H1 (cell line): ENCODE data around the gene DNAJC24. TPM values are rescaled to one million over a fixed set of nuclear protein-coding genes. Genes with fewer than 3 reads are reported as not detected.

ENCODE experiments used
- CTCF ChIA-PET: fragments of 300-600 bp; sonication (Branson Sonifier 250); formaldehyde crosslinking; loops from one replicate; lab custom pipeline; 2021; ENCODE audit not compliant: partially characterized antibody; lab: Charles Lee
- POLR2A ChIA-PET: fragments of 300-600 bp; sonication (Branson Sonifier 250); formaldehyde crosslinking; loops from one replicate; lab custom pipeline; 2021; ENCODE audit warnings: inconsistent platforms; ENCODE audit not compliant: partially characterized antibody; lab: Charles Lee
- DNase-seq, 2 experiments: peaks; one replicate each; pipeline versions ENCODE4 v3.0.0 to v3.0.0-alpha.2; 2010 to 2022; ENCODE audit warnings: low spot score in 2 of 2, low read depth in 1 of 2, mixed read lengths in 1 of 2
- FAIRE-seq: peaks from 2 replicates; lab custom pipeline; 2011; peaks lifted over from hg19 to GRCh38; lab: Jason Lieb, UNC
- H2AFZ ChIP-seq: 2 replicates; pipeline ENCODE4 v1.8.1; 2012; ENCODE audit warnings: low read length, inconsistent platforms
- H2AK5ac ChIP-seq: 2 replicates; pipeline ENCODE4 v1.6.1; 2013; ENCODE audit warnings: low read depth, low read length
- H2BK120ac ChIP-seq: replicated peaks from 2 replicates; pipeline ENCODE3; 2013; ENCODE audit warnings: low read depth, low read length, inconsistent platforms
- H2BK12ac ChIP-seq: 2 replicates; pipeline ENCODE4 v1.6.1; 2013; ENCODE audit warnings: low read depth, low read length
- H2BK15ac ChIP-seq: 2 replicates; pipeline ENCODE4 v1.6.1; 2013; ENCODE audit warnings: low read length
- H2BK20ac ChIP-seq: 2 replicates; pipeline ENCODE4 v1.6.1; 2013; ENCODE audit warnings: low read length
- H2BK5ac ChIP-seq: 2 replicates; pipeline ENCODE4 v1.6.1; 2013; ENCODE audit warnings: low read depth, low read length
- H3K14ac ChIP-seq: 2 replicates; pipeline ENCODE4 v1.6.1; 2013; ENCODE audit warnings: inconsistent platforms; ENCODE audit not compliant: insufficient read length
- H3K18ac ChIP-seq: 2 replicates; pipeline ENCODE4 v1.6.1; 2013; ENCODE audit warnings: low read length; ENCODE audit errors: extremely low read depth
- H3K23ac ChIP-seq: 2 replicates; pipeline ENCODE4 v1.6.1; 2013; ENCODE audit warnings: inconsistent platforms; ENCODE audit not compliant: insufficient read length
- H3K23me2 ChIP-seq: 2 replicates; pipeline ENCODE4 v1.6.1; 2013; ENCODE audit warnings: low read depth, low read length
- H3K27ac ChIP-seq: 2 replicates; pipeline ENCODE4 v1.6.1; 2011; ENCODE audit warnings: low read depth, low read length, inconsistent platforms
- H3K27me3 ChIP-seq, 4 experiments: replicated peaks in 1 of 4; 1 replicate in 1 of 4; 2 replicates in 3 of 4; pipeline versions ENCODE4 v1.6.1 to v1.8.1; 2011 to 2013; ENCODE audit warnings: low read length in 3 of 4, mild to moderate bottlenecking in 3 of 4, inconsistent platforms in 2 of 4, mixed read lengths in 2 of 4, moderate library complexity in 1 of 4; ENCODE audit not compliant: control insufficient read depth in 3 of 4, insufficient read depth in 3 of 4; ENCODE audit errors: extremely low read depth in 1 of 4
- H3K36me3 ChIP-seq, 4 experiments: 2 replicates each; pipeline versions ENCODE4 v1.6.1 to v1.8.1; 2011 to 2013; ENCODE audit warnings: mild to moderate bottlenecking in 4 of 4, low read length in 3 of 4, moderate library complexity in 2 of 4, control low read depth in 1 of 4, inconsistent platforms in 1 of 4; ENCODE audit not compliant: insufficient read depth in 4 of 4, control insufficient read depth in 2 of 4
- H3K4ac ChIP-seq: replicated peaks from 2 replicates; pipeline ENCODE3; 2013; ENCODE audit warnings: low read length, low read depth, mixed read lengths, inconsistent platforms; ENCODE audit not compliant: insufficient read length
- H3K4me1 ChIP-seq, 4 experiments: replicated peaks in 1 of 4; 1 replicate in 1 of 4; 2 replicates in 3 of 4; pipeline versions ENCODE4 v1.6.1 to v1.8.1; 2011 to 2013; ENCODE audit warnings: low read length in 3 of 4, inconsistent platforms in 2 of 4, mixed read lengths in 1 of 4; ENCODE audit not compliant: insufficient read depth in 4 of 4, control insufficient read depth in 3 of 4
- H3K4me2 ChIP-seq, 2 experiments: 2 replicates each; pipeline versions ENCODE4 v1.6.1 to v1.8.1; 2011 to 2013; ENCODE audit warnings: low read depth in 2 of 2, low read length in 2 of 2, control low read depth in 1 of 2, inconsistent platforms in 1 of 2, mild to moderate bottlenecking in 1 of 2; ENCODE audit not compliant: insufficient read depth in 1 of 2
- H3K4me3 ChIP-seq, 4 experiments: fragments of 200-600, 300-600 bp in 1 of 4; sonication (generic), shearing (Covaris generic), sonication (Bioruptor Twin) in 1 of 4; 2 replicates each; pipeline versions ENCODE4 v1.5.1 to v1.8.1; 2011 to 2016; ENCODE audit warnings: low read length in 4 of 4, low read depth in 3 of 4, control low read depth in 2 of 4, inconsistent platforms in 2 of 4, mild to moderate bottlenecking in 2 of 4, mixed read lengths in 1 of 4, moderate library complexity in 1 of 4; ENCODE audit not compliant: insufficient read depth in 2 of 4; ENCODE audit errors: extremely low read depth in 1 of 4
- H3K56ac ChIP-seq: replicated peaks from 2 replicates; pipeline ENCODE3; 2013; ENCODE audit warnings: low read depth, mild to moderate bottlenecking, mixed read lengths, low read length, inconsistent platforms; ENCODE audit not compliant: insufficient read length
- H3K79me1 ChIP-seq: 2 replicates; pipeline ENCODE4 v1.6.1; 2013; ENCODE audit warnings: low read depth, low read length, control low read depth
- H3K79me2 ChIP-seq, 2 experiments: 2 replicates each; pipeline versions ENCODE4 v1.6.1 to v1.8.1; 2012 to 2013; ENCODE audit warnings: low read length in 2 of 2, mild to moderate bottlenecking in 2 of 2, inconsistent platforms in 1 of 2; ENCODE audit not compliant: insufficient read depth in 2 of 2, control insufficient read depth in 1 of 2
- H3K9ac ChIP-seq, 4 experiments: replicated peaks in 1 of 4; 1 replicate in 1 of 4; 2 replicates in 3 of 4; pipeline versions ENCODE4 v1.6.1 to v1.8.1; 2011 to 2013; ENCODE audit warnings: low read depth in 3 of 4, low read length in 3 of 4, control low read depth in 2 of 4, mild to moderate bottlenecking in 2 of 4, moderate library complexity in 2 of 4, inconsistent platforms in 1 of 4; ENCODE audit errors: extremely low read depth in 1 of 4
- H3K9me3 ChIP-seq, 2 experiments: 2 replicates each; pipeline versions ENCODE4 v1.6.1 to v1.8.1; 2012 to 2013; ENCODE audit warnings: mild to moderate bottlenecking in 2 of 2, moderate library complexity in 2 of 2, control low read depth in 1 of 2, inconsistent platforms in 1 of 2, low read depth in 1 of 2, low read length in 1 of 2, mixed read lengths in 1 of 2; ENCODE audit not compliant: insufficient read depth in 2 of 2
- H4K20me1 ChIP-seq, 2 experiments: replicated peaks in 1 of 2; 2 replicates each; pipeline versions ENCODE3 to v1.8.1; 2011 to 2013; ENCODE audit warnings: inconsistent platforms in 2 of 2, low read length in 2 of 2, mild to moderate bottlenecking in 1 of 2; ENCODE audit not compliant: insufficient read depth in 2 of 2, control insufficient read depth in 1 of 2
- H4K5ac ChIP-seq: 2 replicates; pipeline ENCODE4 v1.6.1; 2013; ENCODE audit warnings: low read length, low read depth, mixed read lengths, inconsistent platforms; ENCODE audit not compliant: insufficient read length
- H4K8ac ChIP-seq: 2 replicates; pipeline ENCODE4 v1.8.0; 2013; ENCODE audit warnings: mild to moderate bottlenecking, moderate library complexity, low read length, inconsistent platforms; ENCODE audit not compliant: insufficient read depth; ENCODE audit errors: extremely low read depth
- H4K91ac ChIP-seq: replicated peaks from 2 replicates; pipeline ENCODE3; 2013; ENCODE audit warnings: low read length, mixed read lengths, inconsistent platforms; ENCODE audit not compliant: insufficient read length
- ASH2L ChIP-seq: fragments of 200-600, 300-600 bp; sonication (generic); IDR thresholded peaks from one replicate; pipeline ENCODE4 v1.7.1; 2017; ENCODE audit warnings: low read length
- BCL11A ChIP-seq, 2 experiments: IDR thresholded peaks; one replicate each; pipeline ENCODE4 v1.6.1; 2011; ENCODE audit warnings: low read depth in 2 of 2, low read length in 2 of 2, mild to moderate bottlenecking in 2 of 2
- CBX5 ChIP-seq: fragments of 300-800, 300-1000 bp; sonication (generic); IDR thresholded peaks from 2 replicates; pipeline ENCODE4 v1.7.1; 2016; ENCODE audit warnings: antibody characterized with exemption, low read length, low read depth
- CHD1 ChIP-seq: IDR thresholded peaks from 2 replicates; pipeline ENCODE4 v1.6.1; 2012; ENCODE audit warnings: low read depth, low read length, improper control_type of control experiment
- GABPA ChIP-seq: IDR thresholded peaks from 2 replicates; pipeline ENCODE4 v1.6.1; 2011; ENCODE audit warnings: mild to moderate bottlenecking, low read length, moderate library complexity, borderline replicate concordance; ENCODE audit not compliant: insufficient read depth
- RBBP5 ChIP-seq: IDR thresholded peaks from 2 replicates; pipeline ENCODE4 v1.7.1; 2012; ENCODE audit warnings: low read depth, mild to moderate bottlenecking, inconsistent platforms, low read length, moderate library complexity, borderline replicate concordance
- TAF7 ChIP-seq: optimal IDR thresholded peaks from 2 replicates; pipeline ENCODE3; 2011; ENCODE audit warnings: low read depth, mild to moderate bottlenecking, inconsistent platforms, low read length, moderate library complexity, borderline replicate concordance
- WGBS, 2 experiments: shearing (Covaris generic) in 1 of 2; methylation state at CpG; one replicate each; pipeline versions ENCODE4 v1.1.6 to v1.1.7; 2013 to 2015; ENCODE audit warnings: low lambda C conversion rate in 2 of 2, mixed read lengths in 2 of 2, inconsistent platforms in 1 of 2, low coverage in 1 of 2, missing lambda C conversion rate in 1 of 2; ENCODE audit not compliant: insufficient replicate concordance in 2 of 2, insufficient coverage in 1 of 2, insufficient read length in 1 of 2; ENCODE audit errors: extremely low coverage in 1 of 2, missing lambda C conversion rate in 1 of 2; 5-methylcytosine and 5-hydroxymethylcytosine counted together
- polyA plus RNA-seq, 7 experiments: library from polyadenylated mRNA; depleted of rRNA in 3 of 7; stranded (reverse) in 5 of 7; unstranded in 2 of 7; fragments of >200 nt in 5 of 7; fragments of 200-250 nt in 2 of 7; gene quantifications; 1 replicate in 5 of 7; 2 replicates in 1 of 7; 4 replicates in 1 of 7; pipeline versions ENCODE4 v1.2.1 to v1.2.3, GENCODE V29; 2011 to 2013; ENCODE audit warnings: missing spikeins in 2 of 7, mixed read lengths in 2 of 7
- total RNA-seq: library from RNA; stranded (reverse); fragmentation: NEBNext Ultra II Directional; extraction: Animal tissue kit (Norgen Biotek cat#: 25700); gene quantifications from 2 replicates; pipeline ENCODE4 v1.2.1, GENCODE V29; 2021

Gene DNAJC24
- total and polyA plus RNA-seq, 2 of the 8 experiments (the other 6 are each of a cell fraction or from before 2014, with no cell fraction given) = 7.2 to 21.1 TPM

DNA sequence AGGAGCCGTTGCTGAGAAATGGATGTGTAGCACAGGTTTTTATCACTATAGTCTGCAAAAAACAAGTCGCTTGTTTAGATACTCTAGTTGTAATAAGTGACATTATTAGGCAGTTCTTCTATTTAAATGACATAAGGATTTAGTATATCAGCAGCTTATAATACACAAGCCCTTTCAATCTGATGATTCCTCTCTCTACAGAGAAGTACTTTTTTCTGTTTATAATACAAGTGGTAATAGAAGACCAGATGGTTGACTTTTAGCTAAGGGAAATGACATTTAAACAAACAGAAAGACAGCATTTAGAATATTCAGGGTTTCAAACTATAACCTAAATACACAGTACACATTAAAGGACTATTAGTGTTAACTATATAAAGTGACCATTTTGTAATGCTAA is 79.4 kb downstream of the DNAJC24 start:
- no peak overlapping the region for H3K14ac ChIP-seq
- H2BK12ac ChIP-seq = no peak overlapping the region
- H3K23ac ChIP-seq = no peak overlapping the region
- H3K79me1 ChIP-seq = no peaks in the 10 kb centered on the region
- H3K9me3 ChIP-seq = no peaks in the 10 kb centered on the region
- H2AFZ ChIP-seq = no peak overlapping the region
- CTCF ChIA-PET = interaction anchor here (0.7 to 1.2 kb wide), 2 partner anchors 11 to 396 kb away, joined by 3 read pairs; no protein-coding TSS in a partner anchor
- no peak overlapping the region for H3K4me2 ChIP-seq
- H3K4me1 ChIP-seq = no peaks in the 10 kb centered on the region
- no peak overlapping the region for H2BK5ac ChIP-seq
- no peak overlapping the region for H3K18ac ChIP-seq
- no peak overlapping the region for H3K4ac ChIP-seq
- no peaks in the 10 kb centered on the region for H3K79me2 ChIP-seq
- H2BK15ac ChIP-seq = no peak overlapping the region
- H4K8ac ChIP-seq = no peak overlapping the region
- FAIRE-seq = no peak
- H4K5ac ChIP-seq = no peak overlapping the region
- H4K20me1 ChIP-seq = no peaks in the 10 kb centered on the region
- no peak overlapping the region for H3K27ac ChIP-seq
- no peak for DNase-seq
- no peak overlapping the region for H4K91ac ChIP-seq
- no peak for TF ChIP-seq CBX5
- TF ChIP-seq TAF7 = no peak
- TF ChIP-seq ASH2L = no peak
- TF ChIP-seq CHD1 = no peak
- TF ChIP-seq RBBP5 = no peak
- TF ChIP-seq BCL11A (IDR thresholded peaks at IDR 0.05; ENCODE audit: low read depth in 2 of 2, low read length in 2 of 2) = no peak
- no peak for TF ChIP-seq GABPA
- no peaks in the 10 kb centered on the region for H3K23me2 ChIP-seq
- H3K4me3 ChIP-seq = no peak overlapping the region
- H3K56ac ChIP-seq = no peak overlapping the region
- H2BK20ac ChIP-seq = no peak overlapping the region
- H2AK5ac ChIP-seq = no peak overlapping the region
- peaks cover 0 to 3% (median 0%) of the 10 kb centered on the region in 4 experiments; a peak in 2 of 8 replicates for H3K36me3 ChIP-seq
- H2BK120ac ChIP-seq = no peak overlapping the region
- WGBS, 2 experiments = 89% methylated on average over 2 of the region's 2 CpGs; no CpG with 5 or more reads in 1 of the 2 experiments
- peaks cover 0 to 1% (median 0%) of the 10 kb centered on the region in 4 experiments; a peak in 1 of 7 replicates for H3K27me3 ChIP-seq
- POLR2A ChIA-PET = no interaction called here
- no peak overlapping the region for H3K9ac ChIP-seq
